H1 (cell line): ENCODE data around the gene MACROD2. TPM values are rescaled to one million over a fixed set of nuclear protein-coding genes. Genes with fewer than 3 reads are reported as not detected.

Experiments
- CTCF ChIA-PET: fragments of 300-600 bp; sonication (Branson Sonifier 250); formaldehyde crosslinking; loops from one replicate; lab custom pipeline; 2021; ENCODE audit not compliant: partially characterized antibody; lab: Charles Lee
- POLR2A ChIA-PET: fragments of 300-600 bp; sonication (Branson Sonifier 250); formaldehyde crosslinking; loops from one replicate; lab custom pipeline; 2021; ENCODE audit warnings: inconsistent platforms; ENCODE audit not compliant: partially characterized antibody; lab: Charles Lee
- DNase-seq, 2 experiments: peaks; one replicate each; pipeline versions ENCODE4 v3.0.0 to v3.0.0-alpha.2; 2010 to 2022; ENCODE audit warnings: low spot score in 2 of 2, low read depth in 1 of 2, mixed read lengths in 1 of 2
- FAIRE-seq: peaks from 2 replicates; lab custom pipeline; 2011; peaks lifted over from hg19 to GRCh38; lab: Jason Lieb, UNC
- H2AFZ ChIP-seq: 2 replicates; pipeline ENCODE4 v1.8.1; 2012; ENCODE audit warnings: low read length, inconsistent platforms
- H2AK5ac ChIP-seq: 2 replicates; pipeline ENCODE4 v1.6.1; 2013; ENCODE audit warnings: low read depth, low read length
- H2BK120ac ChIP-seq: replicated peaks from 2 replicates; pipeline ENCODE3; 2013; ENCODE audit warnings: low read depth, low read length, inconsistent platforms
- H2BK12ac ChIP-seq: 2 replicates; pipeline ENCODE4 v1.6.1; 2013; ENCODE audit warnings: low read depth, low read length
- H2BK15ac ChIP-seq: 2 replicates; pipeline ENCODE4 v1.6.1; 2013; ENCODE audit warnings: low read length
- H2BK20ac ChIP-seq: 2 replicates; pipeline ENCODE4 v1.6.1; 2013; ENCODE audit warnings: low read length
- H2BK5ac ChIP-seq: 2 replicates; pipeline ENCODE4 v1.6.1; 2013; ENCODE audit warnings: low read depth, low read length
- H3K14ac ChIP-seq: 2 replicates; pipeline ENCODE4 v1.6.1; 2013; ENCODE audit warnings: inconsistent platforms; ENCODE audit not compliant: insufficient read length
- H3K18ac ChIP-seq: 2 replicates; pipeline ENCODE4 v1.6.1; 2013; ENCODE audit warnings: low read length; ENCODE audit errors: extremely low read depth
- H3K23ac ChIP-seq: 2 replicates; pipeline ENCODE4 v1.6.1; 2013; ENCODE audit warnings: inconsistent platforms; ENCODE audit not compliant: insufficient read length
- H3K23me2 ChIP-seq: 2 replicates; pipeline ENCODE4 v1.6.1; 2013; ENCODE audit warnings: low read depth, low read length
- H3K27ac ChIP-seq: 2 replicates; pipeline ENCODE4 v1.6.1; 2011; ENCODE audit warnings: low read depth, low read length, inconsistent platforms
- H3K27me3 ChIP-seq, 4 experiments: replicated peaks in 1 of 4; 1 replicate in 1 of 4; 2 replicates in 3 of 4; pipeline versions ENCODE4 v1.6.1 to v1.8.1; 2011 to 2013; ENCODE audit warnings: low read length in 3 of 4, mild to moderate bottlenecking in 3 of 4, inconsistent platforms in 2 of 4, mixed read lengths in 2 of 4, moderate library complexity in 1 of 4; ENCODE audit not compliant: control insufficient read depth in 3 of 4, insufficient read depth in 3 of 4; ENCODE audit errors: extremely low read depth in 1 of 4
- H3K36me3 ChIP-seq, 4 experiments: 2 replicates each; pipeline versions ENCODE4 v1.6.1 to v1.8.1; 2011 to 2013; ENCODE audit warnings: mild to moderate bottlenecking in 4 of 4, low read length in 3 of 4, moderate library complexity in 2 of 4, control low read depth in 1 of 4, inconsistent platforms in 1 of 4; ENCODE audit not compliant: insufficient read depth in 4 of 4, control insufficient read depth in 2 of 4
- H3K4ac ChIP-seq: replicated peaks from 2 replicates; pipeline ENCODE3; 2013; ENCODE audit warnings: low read length, low read depth, mixed read lengths, inconsistent platforms; ENCODE audit not compliant: insufficient read length
- H3K4me1 ChIP-seq, 4 experiments: replicated peaks in 1 of 4; 1 replicate in 1 of 4; 2 replicates in 3 of 4; pipeline versions ENCODE4 v1.6.1 to v1.8.1; 2011 to 2013; ENCODE audit warnings: low read length in 3 of 4, inconsistent platforms in 2 of 4, mixed read lengths in 1 of 4; ENCODE audit not compliant: insufficient read depth in 4 of 4, control insufficient read depth in 3 of 4
- H3K4me2 ChIP-seq, 2 experiments: 2 replicates each; pipeline versions ENCODE4 v1.6.1 to v1.8.1; 2011 to 2013; ENCODE audit warnings: low read depth in 2 of 2, low read length in 2 of 2, control low read depth in 1 of 2, inconsistent platforms in 1 of 2, mild to moderate bottlenecking in 1 of 2; ENCODE audit not compliant: insufficient read depth in 1 of 2
- H3K4me3 ChIP-seq, 4 experiments: fragments of 200-600, 300-600 bp in 1 of 4; sonication (generic), shearing (Covaris generic), sonication (Bioruptor Twin) in 1 of 4; 2 replicates each; pipeline versions ENCODE4 v1.5.1 to v1.8.1; 2011 to 2016; ENCODE audit warnings: low read length in 4 of 4, low read depth in 3 of 4, control low read depth in 2 of 4, inconsistent platforms in 2 of 4, mild to moderate bottlenecking in 2 of 4, mixed read lengths in 1 of 4, moderate library complexity in 1 of 4; ENCODE audit not compliant: insufficient read depth in 2 of 4; ENCODE audit errors: extremely low read depth in 1 of 4
- H3K56ac ChIP-seq: replicated peaks from 2 replicates; pipeline ENCODE3; 2013; ENCODE audit warnings: low read depth, mild to moderate bottlenecking, mixed read lengths, low read length, inconsistent platforms; ENCODE audit not compliant: insufficient read length
- H3K79me1 ChIP-seq: 2 replicates; pipeline ENCODE4 v1.6.1; 2013; ENCODE audit warnings: low read depth, low read length, control low read depth
- H3K79me2 ChIP-seq, 2 experiments: 2 replicates each; pipeline versions ENCODE4 v1.6.1 to v1.8.1; 2012 to 2013; ENCODE audit warnings: low read length in 2 of 2, mild to moderate bottlenecking in 2 of 2, inconsistent platforms in 1 of 2; ENCODE audit not compliant: insufficient read depth in 2 of 2, control insufficient read depth in 1 of 2
- H3K9ac ChIP-seq, 4 experiments: replicated peaks in 1 of 4; 1 replicate in 1 of 4; 2 replicates in 3 of 4; pipeline versions ENCODE4 v1.6.1 to v1.8.1; 2011 to 2013; ENCODE audit warnings: low read depth in 3 of 4, low read length in 3 of 4, control low read depth in 2 of 4, mild to moderate bottlenecking in 2 of 4, moderate library complexity in 2 of 4, inconsistent platforms in 1 of 4; ENCODE audit errors: extremely low read depth in 1 of 4
- H3K9me3 ChIP-seq, 2 experiments: 2 replicates each; pipeline versions ENCODE4 v1.6.1 to v1.8.1; 2012 to 2013; ENCODE audit warnings: mild to moderate bottlenecking in 2 of 2, moderate library complexity in 2 of 2, control low read depth in 1 of 2, inconsistent platforms in 1 of 2, low read depth in 1 of 2, low read length in 1 of 2, mixed read lengths in 1 of 2; ENCODE audit not compliant: insufficient read depth in 2 of 2
- H4K20me1 ChIP-seq, 2 experiments: replicated peaks in 1 of 2; 2 replicates each; pipeline versions ENCODE3 to v1.8.1; 2011 to 2013; ENCODE audit warnings: inconsistent platforms in 2 of 2, low read length in 2 of 2, mild to moderate bottlenecking in 1 of 2; ENCODE audit not compliant: insufficient read depth in 2 of 2, control insufficient read depth in 1 of 2
- H4K5ac ChIP-seq: 2 replicates; pipeline ENCODE4 v1.6.1; 2013; ENCODE audit warnings: low read length, low read depth, mixed read lengths, inconsistent platforms; ENCODE audit not compliant: insufficient read length
- H4K8ac ChIP-seq: 2 replicates; pipeline ENCODE4 v1.8.0; 2013; ENCODE audit warnings: mild to moderate bottlenecking, moderate library complexity, low read length, inconsistent platforms; ENCODE audit not compliant: insufficient read depth; ENCODE audit errors: extremely low read depth
- H4K91ac ChIP-seq: replicated peaks from 2 replicates; pipeline ENCODE3; 2013; ENCODE audit warnings: low read length, mixed read lengths, inconsistent platforms; ENCODE audit not compliant: insufficient read length
- EZH2 ChIP-seq: fragments of 200-600 bp; sonication (generic); IDR thresholded peaks from 2 replicates; pipeline ENCODE4 v1.7.1; 2012; ENCODE audit warnings: low read depth, mild to moderate bottlenecking, moderate library complexity, low read length, inconsistent platforms; ENCODE audit not compliant: severe bottlenecking
- FOSL1 ChIP-seq: IDR thresholded peaks from 2 replicates; pipeline ENCODE4 v1.6.1; 2011; ENCODE audit warnings: mild to moderate bottlenecking, low read depth, low read length, moderate library complexity; ENCODE audit not compliant: insufficient read depth
- HDAC2 ChIP-seq, 2 experiments: fragments of 300-600 bp in 1 of 2; sonication (generic) in 1 of 2; IDR thresholded peaks; 2 replicates each; pipeline ENCODE4 v1.6.1; 2011 to 2012; ENCODE audit warnings: low read depth in 2 of 2, low read length in 2 of 2, mild to moderate bottlenecking in 2 of 2, moderate library complexity in 2 of 2, borderline replicate concordance in 1 of 2, inconsistent platforms in 1 of 2
- JUND ChIP-seq: IDR thresholded peaks from 2 replicates; pipeline ENCODE4 v1.6.1; 2011; ENCODE audit warnings: mild to moderate bottlenecking, improper control_type of control experiment, low read length
- POU5F1 ChIP-seq: IDR thresholded peaks from 2 replicates; pipeline ENCODE4 v1.6.1; 2011; ENCODE audit warnings: low read depth, mild to moderate bottlenecking, low read length, moderate library complexity
- RAD21 ChIP-seq, 2 experiments: IDR thresholded peaks in 1 of 2; conservative IDR thresholded peaks in 1 of 2; 2 replicates each; pipeline ENCODE4 v1.6.1; 2011; ENCODE audit warnings: low read depth in 2 of 2, low read length in 2 of 2, improper control_type of control experiment in 1 of 2, inconsistent platforms in 1 of 2, mild to moderate bottlenecking in 1 of 2, moderate library complexity in 1 of 2
- RFX5 ChIP-seq: IDR thresholded peaks from 2 replicates; pipeline ENCODE4 v1.6.1; 2011; ENCODE audit warnings: low read depth, low read length, improper control_type of control experiment, borderline replicate concordance
- SIN3A ChIP-seq, 2 experiments: IDR thresholded peaks in 1 of 2; conservative IDR thresholded peaks in 1 of 2; 2 replicates each; pipeline ENCODE4 v1.6.1; 2011 to 2012; ENCODE audit warnings: low read length in 2 of 2, improper control_type of control experiment in 1 of 2, low read depth in 1 of 2, mild to moderate bottlenecking in 1 of 2
- SP1 ChIP-seq: IDR thresholded peaks from 2 replicates; pipeline ENCODE4 v1.6.1; 2011; ENCODE audit warnings: low read depth, low read length
- ZNF274 ChIP-seq: IDR thresholded peaks from 2 replicates; pipeline ENCODE4 v1.7.0; 2012; ENCODE audit warnings: low read length, borderline replicate concordance; ENCODE audit errors: extremely low read depth
- WGBS, 2 experiments: shearing (Covaris generic) in 1 of 2; methylation state at CpG; one replicate each; pipeline versions ENCODE4 v1.1.6 to v1.1.7; 2013 to 2015; ENCODE audit warnings: low lambda C conversion rate in 2 of 2, mixed read lengths in 2 of 2, inconsistent platforms in 1 of 2, low coverage in 1 of 2, missing lambda C conversion rate in 1 of 2; ENCODE audit not compliant: insufficient replicate concordance in 2 of 2, insufficient coverage in 1 of 2, insufficient read length in 1 of 2; ENCODE audit errors: extremely low coverage in 1 of 2, missing lambda C conversion rate in 1 of 2; 5-methylcytosine and 5-hydroxymethylcytosine counted together
- polyA plus RNA-seq, 7 experiments: library from polyadenylated mRNA; depleted of rRNA in 3 of 7; stranded (reverse) in 5 of 7; unstranded in 2 of 7; fragments of >200 nt in 5 of 7; fragments of 200-250 nt in 2 of 7; gene quantifications; 1 replicate in 5 of 7; 2 replicates in 1 of 7; 4 replicates in 1 of 7; pipeline versions ENCODE4 v1.2.1 to v1.2.3, GENCODE V29; 2011 to 2013; ENCODE audit warnings: missing spikeins in 2 of 7, mixed read lengths in 2 of 7
- total RNA-seq: library from RNA; stranded (reverse); fragmentation: NEBNext Ultra II Directional; extraction: Animal tissue kit (Norgen Biotek cat#: 25700); gene quantifications from 2 replicates; pipeline ENCODE4 v1.2.1, GENCODE V29; 2021

The MACROD2 gene
- total and polyA plus RNA-seq, 2 of the 8 experiments (the other 6 are each of a cell fraction or from before 2014, with no cell fraction given), result 0.70 to 3.9 TPM

DNA sequence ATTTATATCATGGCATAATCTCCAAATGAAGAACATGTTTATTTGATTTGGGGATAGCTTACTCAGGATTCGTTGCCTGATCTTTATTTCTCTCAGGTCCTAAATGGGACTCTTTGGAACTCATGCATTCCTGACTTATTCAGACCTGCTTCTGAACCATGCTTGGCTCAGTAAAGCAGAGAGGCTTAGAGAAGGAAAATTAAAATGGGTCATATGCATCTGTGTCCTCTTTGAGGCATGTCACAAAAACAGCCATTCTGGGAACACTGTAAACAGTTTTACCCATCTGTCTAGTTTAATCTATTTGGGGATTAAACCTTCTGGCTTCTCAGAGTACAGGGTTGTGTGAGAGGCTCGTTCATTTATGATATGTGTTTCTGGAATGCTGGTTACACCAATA, 1560.6 kb downstream of the MACROD2 start:
- no peaks in the 10 kb centered on the region for H3K79me2 ChIP-seq
- no peak overlapping the region for H3K18ac ChIP-seq
- no peak overlapping the region for H2AFZ ChIP-seq
- peaks cover 2 to 20% of the 10 kb centered on the region in 2 experiments; a peak in 2 of 4 replicates for H3K9me3 ChIP-seq
- TF ChIP-seq RFX5 (no peak), JUND (no peak), ZNF274 (no peak), POU5F1 (no peak), RAD21 (IDR thresholded peaks at IDR 0.05 in 1 of 2, conservative IDR thresholded peaks at IDR 0.05 in 1 of 2; ENCODE audit: low read depth in 2 of 2, low read length in 2 of 2) (no peak), HDAC2 (IDR thresholded peaks at IDR 0.05; ENCODE audit: borderline replicate concordance in 1 of 2, low read depth in 2 of 2, low read length in 2 of 2) (no peak), SP1 (no peak), EZH2 (no peak), FOSL1 (no peak), SIN3A (conservative IDR thresholded peaks at IDR 0.05 in 1 of 2, IDR thresholded peaks at IDR 0.05 in 1 of 2; ENCODE audit: low read depth in 1 of 2, low read length in 2 of 2) (no peak)
- TF ChIP-seq, all 59 proteins: peak for 0
- no peak overlapping the region for H2BK5ac ChIP-seq
- peaks cover 0 to 3% (median 2%) of the 10 kb centered on the region in 4 experiments; a peak in 3 of 7 replicates for H3K4me1 ChIP-seq
- 87% methylated on average over 2 of the region's 2 CpGs; no CpG with 5 or more reads in 1 of the 2 experiments for WGBS, 2 experiments
- H2BK12ac ChIP-seq, result no peak overlapping the region
- H3K27ac ChIP-seq, result no peak overlapping the region
- H3K36me3 ChIP-seq, result no peaks in the 10 kb centered on the region; a peak in 2 of 8 replicates
- H3K56ac ChIP-seq, result no peak overlapping the region
- no peak overlapping the region for H3K4ac ChIP-seq
- DNase-seq (no peak), FAIRE-seq (no peak)
- H4K8ac ChIP-seq, result no peak overlapping the region
- no peaks in the 10 kb centered on the region for H3K23me2 ChIP-seq
- CTCF ChIA-PET, result no interaction called here
- no peak overlapping the region for H3K4me2 ChIP-seq
- no peak overlapping the region for H3K14ac ChIP-seq
- no peak overlapping the region for H2BK15ac ChIP-seq
- POLR2A ChIA-PET, result no interaction called here
- no peak overlapping the region for H4K5ac ChIP-seq
- H3K27me3 ChIP-seq, result no peaks in the 10 kb centered on the region
- H3K4me3 ChIP-seq, result no peak overlapping the region
- no peak overlapping the region for H2BK20ac ChIP-seq
- H3K79me1 ChIP-seq, result no peaks in the 10 kb centered on the region
- H4K91ac ChIP-seq, result no peak overlapping the region
- H2AK5ac ChIP-seq, result no peak overlapping the region
- H4K20me1 ChIP-seq, result no peaks in the 10 kb centered on the region
- no peak overlapping the region for H3K9ac ChIP-seq
- H2BK120ac ChIP-seq, result no peak overlapping the region
- no peak overlapping the region for H3K23ac ChIP-seq
